GM23338 (cell line): ENCODE measurements around the gene TPRX1.

ENCODE experiments used
- CREB1 ChIP-seq: fragments of 250-450 bp; sonication (Bioruptor Pico); IDR thresholded peaks from 2 replicates; pipeline ENCODE4 v1.5.0; 2020; ENCODE audit warnings: low read depth, mild to moderate bottlenecking, moderate library complexity
- CTCF ChIP-seq, 2 experiments: fragments of 200-600 bp in 1 of 2; sonication (generic) in 1 of 2; conservative IDR thresholded peaks; 2 replicates each; pipeline versions ENCODE4 v1.5.1 to v1.6.1; 2016 to 2017; ENCODE audit warnings: antibody characterized with exemption in 2 of 2, low read depth in 2 of 2, mild to moderate bottlenecking in 2 of 2, moderate library complexity in 1 of 2
- ETS1 ChIP-seq: IDR thresholded peaks from 2 replicates; pipeline ENCODE4 v1.6.1; 2016; ENCODE audit warnings: antibody characterized with exemption
- EZH2 ChIP-seq: fragments of 200-600 bp; sonication (generic); IDR thresholded peaks from one replicate; pipeline ENCODE4 v1.8.0; 2017; ENCODE audit warnings: antibody characterized with exemption, mild to moderate bottlenecking, low read depth; ENCODE audit not compliant: unreplicated experiment
- EZH2phosphoT487 ChIP-seq: fragments of 200-600 bp; sonication (generic); IDR thresholded peaks from one replicate; pipeline ENCODE4 v1.8.1; 2018; ENCODE audit warnings: antibody characterized with exemption; ENCODE audit not compliant: unreplicated experiment
- JUNB ChIP-seq: IDR thresholded peaks from one replicate; pipeline ENCODE4 v1.6.1; 2016; ENCODE audit warnings: antibody characterized with exemption; ENCODE audit not compliant: unreplicated experiment
- POLR2AphosphoS5 ChIP-seq: IDR thresholded peaks from 2 replicates; pipeline ENCODE4 v1.6.1; 2016; ENCODE audit warnings: antibody characterized with exemption, low read depth
- REST ChIP-seq: IDR thresholded peaks from one replicate; pipeline ENCODE4 v1.6.1; 2018; ENCODE audit warnings: antibody characterized with exemption; ENCODE audit not compliant: unreplicated experiment
- STAT1 ChIP-seq: IDR thresholded peaks from one replicate; pipeline ENCODE4 v1.6.1; 2016; ENCODE audit warnings: antibody characterized with exemption; ENCODE audit not compliant: unreplicated experiment
- ZNF331 ChIP-seq: fragments of 250-450 bp; sonication (Bioruptor Pico); IDR thresholded peaks from 2 replicates; pipeline ENCODE4 v1.5.0; 2020; ENCODE audit warnings: low read depth, mild to moderate bottlenecking, moderate library complexity
- ZNF462 ChIP-seq: fragments of 250-450 bp; sonication (Bioruptor Pico); IDR thresholded peaks from 2 replicates; pipeline ENCODE4 v1.5.0; 2020; ENCODE audit warnings: mild to moderate bottlenecking, moderate library complexity

- TF ChIP-seq CTCF (conservative IDR thresholded peaks at IDR 0.05; ENCODE audit: low read depth in 2 of 2) (no peak), EZH2phosphoT487 (no peak), POLR2AphosphoS5 (no peak), REST (no peak), EZH2 (no peak), ETS1 (no peak), CREB1 (no peak), STAT1 (no peak), ZNF462 (no peak), JUNB (no peak), ZNF331 (CRISPR knock-in tag) (no peak)
Measured at GRCh38 chr19:47819858-47820257, 15.5 kb upstream of the TPRX1 start.
